Gastroesophageal sphincter (tissue), 4 donors: ENCODE results near the gene IFNA1. TPM values are rescaled to one million over a fixed set of nuclear protein-coding genes. Genes with fewer than 3 reads are reported as not detected.

Experiments used
- ATAC-seq: fragments of 150-250 bp; one replicate; pipeline ENCODE4 v1.9.1; 2016; ENCODE audit warnings: mild to moderate bottlenecking, moderate library complexity
- H3K27ac ChIP-seq, 4 donors: fragments of 200-600 bp; sonication (generic) in 3 of 4; 1 replicate in 3 of 4; 2 replicates in 1 of 4; pipeline ENCODE4 v1.5.1; 2016 to 2019
- H3K27me3 ChIP-seq: fragments of 200-600 bp; sonication (generic); one replicate; pipeline ENCODE4 v1.5.1; 2019
- H3K36me3 ChIP-seq, 2 donors: fragments of 200-600 bp; sonication (generic); one replicate each; pipeline ENCODE4 v1.5.1; 2019; ENCODE audit warnings: control low read depth in 1 of 2
- H3K4me1 ChIP-seq, 3 donors: fragments of 200-600 bp; sonication (generic); 1 replicate in 2 of 3; 2 replicates in 1 of 3; pipeline ENCODE4 v1.5.1; 2016 to 2019; ENCODE audit warnings: control low read depth in 2 of 3
- H3K4me3 ChIP-seq, 2 donors: fragments of 200-600 bp; sonication (generic); one replicate each; pipeline ENCODE4 v1.5.1; 2019; ENCODE audit warnings: mild to moderate bottlenecking in 1 of 2, moderate library complexity in 1 of 2
- H3K9me3 ChIP-seq, 3 donors: fragments of 200-600 bp; sonication (generic); one replicate each; pipeline ENCODE4 v1.5.1; 2017 to 2019; ENCODE audit warnings: control low read depth in 2 of 3
- CTCF ChIP-seq, 4 experiments: fragments of 200-600 bp in 2 of 4; fragments of 450-650 bp in 2 of 4; sonication (generic) in 1 of 4; IDR thresholded peaks; one replicate each; pipeline ENCODE4 v1.5.1; 2017 to 2019; ENCODE audit warnings: antibody characterized with exemption in 4 of 4, mild to moderate bottlenecking in 2 of 4, moderate library complexity in 2 of 4
- EP300 ChIP-seq: sonication (generic); formaldehyde crosslinking; IDR thresholded peaks from one replicate; pipeline ENCODE4 v1.6.1; 2017; ENCODE audit warnings: antibody characterized with exemption, mild to moderate bottlenecking
- POLR2A ChIP-seq, 2 donors: fragments of 450-650 bp; IDR thresholded peaks; one replicate each; pipeline ENCODE4 v1.6.1; 2017; ENCODE audit warnings: antibody characterized with exemption in 2 of 2, mild to moderate bottlenecking in 2 of 2, moderate library complexity in 1 of 2
- POLR2AphosphoS5 ChIP-seq: sonication (generic); formaldehyde crosslinking; IDR thresholded peaks from one replicate; pipeline ENCODE4 v1.6.1; 2017; ENCODE audit warnings: antibody characterized with exemption
- WGBS, 2 donors: methylation state at CpG; one replicate each; pipeline ENCODE4 v1.1.5; 2018; ENCODE audit warnings: low coverage in 1 of 2; 5-methylcytosine and 5-hydroxymethylcytosine counted together
- total RNA-seq, 4 donors: library from RNA; depleted of rRNA; stranded (reverse); fragments of >200 nt; gene quantifications; one replicate each; pipeline ENCODE4 v1.1.0, GENCODE V29; 2016

IFNA1 gene
- total RNA-seq, 4 donors from 2014 or later, result not detected

DNA sequence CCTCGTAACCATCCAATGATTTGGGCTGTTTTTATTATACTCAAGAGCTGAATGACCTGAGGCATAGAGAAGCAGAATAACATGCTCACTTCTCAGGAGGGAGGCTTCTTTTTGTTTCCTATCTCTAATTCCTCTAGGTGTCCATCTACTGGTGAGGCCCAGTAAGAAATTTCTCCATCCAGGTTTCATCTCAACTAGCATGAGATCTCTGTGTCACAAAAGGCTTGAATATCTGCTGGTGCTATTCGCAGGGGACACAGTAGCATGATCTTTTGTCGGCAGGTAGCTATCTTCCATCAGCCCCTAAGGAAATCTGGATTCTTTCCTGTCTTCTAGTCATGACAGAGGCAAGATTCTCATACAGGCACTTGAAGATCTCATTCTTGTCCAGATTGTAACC, 33.0 kb downstream of the IFNA1 start:
- ATAC-seq, result no peak
- no peak overlapping the region for H3K27ac ChIP-seq
- TF ChIP-seq POLR2A (IDR thresholded peaks at IDR 0.05) (no peak), POLR2AphosphoS5 (no peak), EP300 (no peak), CTCF (IDR thresholded peaks at IDR 0.05) (no peak)
- no peaks in the 10 kb centered on the region for H3K4me1 ChIP-seq
- H3K4me3 ChIP-seq, result no peak overlapping the region
- H3K27me3 ChIP-seq, result peaks cover 10% of the 10 kb centered on the region
- H3K36me3 ChIP-seq, result no peaks in the 10 kb centered on the region
- no peaks in the 10 kb centered on the region for H3K9me3 ChIP-seq
- WGBS, 2 donors, result 63 to 93% methylated on average over 2 to 3 of the region's 3 CpGs

DNA sequence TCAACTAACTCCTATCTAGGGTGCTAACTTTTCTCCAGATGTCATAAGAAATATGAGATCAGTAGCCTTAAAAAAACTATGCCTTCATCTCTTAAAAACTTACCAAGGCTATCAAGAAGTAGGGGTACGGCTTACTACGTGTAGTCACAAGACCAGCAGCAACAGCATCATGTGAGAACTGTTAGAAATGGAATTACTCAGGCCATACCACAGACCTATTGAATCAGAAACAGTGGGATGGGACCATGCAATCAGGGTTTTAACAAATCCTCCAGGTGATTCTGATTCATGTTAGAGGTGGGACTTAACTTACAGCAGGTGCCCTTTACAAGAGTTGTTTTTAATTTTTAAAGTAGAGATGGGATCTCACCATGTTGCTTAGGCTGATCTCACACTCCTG, 37.2 kb downstream of the IFNA1 start:
- Histone ChIP-seq H3K9me3 (no peaks in the 10 kb centered on the region), H3K27me3 (peaks cover 10% of the 10 kb centered on the region), H3K4me1 (no peaks in the 10 kb centered on the region), H3K27ac (no peak overlapping the region), H3K36me3 (no peaks in the 10 kb centered on the region), H3K4me3 (no peak overlapping the region)
- WGBS, 2 donors, result 73 to 100% methylated on average over 2 of the region's 2 CpGs
- ATAC-seq, result no peak
- TF ChIP-seq POLR2AphosphoS5 (no peak), EP300 (no peak), POLR2A (IDR thresholded peaks at IDR 0.05) (no peak), CTCF (IDR thresholded peaks at IDR 0.05) (no peak)

- Histone ChIP-seq H3K27ac (no peak overlapping the region), H3K36me3 (no peaks in the 10 kb centered on the region), H3K9me3 (no peaks in the 10 kb centered on the region), H3K4me1 (no peaks in the 10 kb centered on the region), H3K27me3 (peaks cover 4% of the 10 kb centered on the region), H3K4me3 (no peak overlapping the region)
- no peak for ATAC-seq
- 66 to 76% methylated on average over 5 to 8 of the region's 8 CpGs for WGBS, 2 donors
- TF ChIP-seq CTCF (IDR thresholded peaks at IDR 0.05), result no peak
- no peak for TF ChIP-seq POLR2AphosphoS5
Observed at GRCh38 chr9:21479152-21479702, 39.0 kb downstream of the IFNA1 start.

GRCh38 chr9:21481470-21482056, 41.3 kb downstream of the IFNA1 start:
- no peak overlapping the region for H3K4me3 ChIP-seq
- ATAC-seq, result no peak
- no peaks in the 10 kb centered on the region for H3K36me3 ChIP-seq
- H3K27ac ChIP-seq, result no peak overlapping the region
- TF ChIP-seq EP300 (no peak), POLR2AphosphoS5 (no peak), CTCF (IDR thresholded peaks at IDR 0.05) (no peak), POLR2A (IDR thresholded peaks at IDR 0.05) (no peak)
- no peaks in the 10 kb centered on the region for H3K27me3 ChIP-seq
- WGBS, 2 donors, result 32 to 67% methylated on average over 1 of the region's 1 CpG
- H3K4me1 ChIP-seq, result no peaks in the 10 kb centered on the region
- H3K9me3 ChIP-seq, result no peaks in the 10 kb centered on the region

GRCh38 chr9:21482213-21482612, 42.0 kb downstream of the IFNA1 start, which contains the start of gene IFNE:
TSS of gene IFNE (minus strand) at chr9:21482313. CDS start at chr9:21481694, 619 bp downstream.
- no peak for ATAC-seq
- no peaks in the 10 kb centered on the region for H3K36me3 ChIP-seq
- no peak within 1 kb of the TSS for H3K27ac ChIP-seq
- no peaks in the 10 kb centered on the region for H3K27me3 ChIP-seq
- TF ChIP-seq CTCF (IDR thresholded peaks at IDR 0.05) (no peak), POLR2A (IDR thresholded peaks at IDR 0.05) (no peak), POLR2AphosphoS5 (no peak), EP300 (no peak)
- WGBS, 2 donors, result 89 to 90% methylated on average over 2 of the region's 2 CpGs
- H3K4me1 ChIP-seq, result no peaks in the 10 kb centered on the region
- no peaks in the 10 kb centered on the region for H3K9me3 ChIP-seq
- H3K4me3 ChIP-seq, result no peak within 1 kb of the TSS
